WTC11 (cell line): ENCODE results near the gene KCNT1.

Experiments used
- ATF3 ChIP-seq: sonication (generic); formaldehyde crosslinking; conservative IDR thresholded peaks from 2 replicates; pipeline ENCODE4 v1.8.1; 2022; ENCODE audit warnings: mild to moderate bottlenecking, missing genetic modification reagents
- E2F5 ChIP-seq: sonication (generic); formaldehyde crosslinking; IDR thresholded peaks from 2 replicates; pipeline ENCODE4 v1.8.1; 2022; ENCODE audit warnings: mild to moderate bottlenecking, moderate library complexity, missing genetic modification reagents
- TF ChIP-seq, protein P1 (sequence below): fragments of 200-600 bp; IDR thresholded peaks from 2 replicates; pipeline ENCODE4 v1.8.0; 2022; ENCODE audit warnings: antibody characterized with exemption

GRCh38 chr9:135762921-135763320 lies 60.9 kb downstream of the KCNT1 start:
- TF ChIP-seq, protein P1, sequence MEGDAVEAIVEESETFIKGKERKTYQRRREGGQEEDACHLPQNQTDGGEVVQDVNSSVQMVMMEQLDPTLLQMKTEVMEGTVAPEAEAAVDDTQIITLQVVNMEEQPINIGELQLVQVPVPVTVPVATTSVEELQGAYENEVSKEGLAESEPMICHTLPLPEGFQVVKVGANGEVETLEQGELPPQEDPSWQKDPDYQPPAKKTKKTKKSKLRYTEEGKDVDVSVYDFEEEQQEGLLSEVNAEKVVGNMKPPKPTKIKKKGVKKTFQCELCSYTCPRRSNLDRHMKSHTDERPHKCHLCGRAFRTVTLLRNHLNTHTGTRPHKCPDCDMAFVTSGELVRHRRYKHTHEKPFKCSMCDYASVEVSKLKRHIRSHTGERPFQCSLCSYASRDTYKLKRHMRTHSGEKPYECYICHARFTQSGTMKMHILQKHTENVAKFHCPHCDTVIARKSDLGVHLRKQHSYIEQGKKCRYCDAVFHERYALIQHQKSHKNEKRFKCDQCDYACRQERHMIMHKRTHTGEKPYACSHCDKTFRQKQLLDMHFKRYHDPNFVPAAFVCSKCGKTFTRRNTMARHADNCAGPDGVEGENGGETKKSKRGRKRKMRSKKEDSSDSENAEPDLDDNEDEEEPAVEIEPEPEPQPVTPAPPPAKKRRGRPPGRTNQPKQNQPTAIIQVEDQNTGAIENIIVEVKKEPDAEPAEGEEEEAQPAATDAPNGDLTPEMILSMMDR = no peak
- TF ChIP-seq E2F5 (CRISPR knock-in tag) = no peak
- TF ChIP-seq ATF3 (CRISPR knock-in tag) = no peak
